ENCODE data around the gene ANXA6.

- TF ChIP-seq CTCF (conservative IDR thresholded peaks at IDR 0.05; ENCODE audit: low read length): no peak
- no peak for TF ChIP-seq EZH2phosphoT487 (IDR thresholded peaks at IDR 0.05; ENCODE audit: borderline replicate concordance, low read depth, low read length)
Observed at GRCh38 chr5:151198861-151199260, 41.3 kb upstream of the ANXA6 start.

Measured in OCI-LY7 (cell line).